Fibroblast of lung (primary cell): ENCODE data around the gene MYRIP. TPM values are rescaled to one million over a fixed set of nuclear protein-coding genes. Genes with fewer than 3 reads are reported as not detected.

ENCODE experiments used
- DNase-seq, 2 donors: peaks; one replicate each; pipeline versions ENCODE4 v3.0.0 to v3.0.0-alpha.2; 2010; ENCODE audit warnings: low read depth in 2 of 2
- H2AFZ ChIP-seq: 2 replicates; pipeline ENCODE4 v1.5.1; 2012; ENCODE audit warnings: low read length, control low read depth, inconsistent platforms
- H3K27ac ChIP-seq: 2 replicates; pipeline ENCODE4 v1.5.1; 2011; ENCODE audit warnings: low read length, control low read depth; ENCODE audit not compliant: insufficient read depth
- H3K27me3 ChIP-seq: 2 replicates; pipeline ENCODE4 v1.5.1; 2011; ENCODE audit warnings: mild to moderate bottlenecking, low read length; ENCODE audit not compliant: control insufficient read depth, insufficient read depth
- H3K36me3 ChIP-seq: 2 replicates; pipeline ENCODE4 v1.5.1; 2011; ENCODE audit warnings: low read length; ENCODE audit not compliant: control insufficient read depth, insufficient read depth
- H3K4me1 ChIP-seq: 2 replicates; pipeline ENCODE4 v1.5.1; 2011; ENCODE audit warnings: low read length; ENCODE audit not compliant: control insufficient read depth, insufficient read depth; ENCODE audit errors: extremely low read depth
- H3K4me2 ChIP-seq: 2 replicates; pipeline ENCODE4 v1.5.1; 2011; ENCODE audit warnings: low read length, control low read depth; ENCODE audit not compliant: insufficient read depth; ENCODE audit errors: extremely low read depth
- H3K4me3 ChIP-seq, 4 experiments: fragments of 200-600 bp in 1 of 4; sonication (generic) in 1 of 4; replicated peaks in 1 of 4; 2 replicates each; pipeline ENCODE4 v1.5.1; 2011 to 2016; ENCODE audit warnings: low read length in 4 of 4, low read depth in 3 of 4, mild to moderate bottlenecking in 3 of 4, control low read depth in 2 of 4, inconsistent platforms in 1 of 4, mixed read lengths in 1 of 4; ENCODE audit not compliant: insufficient read depth in 1 of 4; ENCODE audit errors: control extremely low read depth in 1 of 4
- H3K79me2 ChIP-seq: 2 replicates; pipeline ENCODE4 v1.5.1; 2012; ENCODE audit warnings: mild to moderate bottlenecking, low read length, inconsistent platforms; ENCODE audit not compliant: control insufficient read depth, insufficient read depth
- H3K9ac ChIP-seq: 2 replicates; pipeline ENCODE4 v1.5.1; 2011; ENCODE audit warnings: mild to moderate bottlenecking, low read length, control low read depth; ENCODE audit not compliant: insufficient read depth
- H3K9me3 ChIP-seq: 2 replicates; pipeline ENCODE4 v1.5.1; 2012; ENCODE audit warnings: low read depth, low read length; ENCODE audit not compliant: control insufficient read depth, insufficient read depth
- H4K20me1 ChIP-seq: 2 replicates; pipeline ENCODE4 v1.5.1; 2011; ENCODE audit warnings: low read length; ENCODE audit not compliant: control insufficient read depth, insufficient read depth; ENCODE audit errors: extremely low read depth
- CTCF ChIP-seq, 2 donors: IDR thresholded peaks in 1 of 2; conservative IDR thresholded peaks in 1 of 2; 1 replicate in 1 of 2; 2 replicates in 1 of 2; pipeline ENCODE4 v1.5.1; 2011 to 2012; ENCODE audit warnings: low read length in 2 of 2, control low read depth in 1 of 2, inconsistent platforms in 1 of 2, low read depth in 1 of 2, mild to moderate bottlenecking in 1 of 2
- EZH2 ChIP-seq: IDR thresholded peaks from 2 replicates; pipeline ENCODE4 v1.5.1; 2012; ENCODE audit warnings: low read length, control low read depth, mild to moderate bottlenecking; ENCODE audit errors: missing control alignments
- polyA plus RNA-seq, 2 donors: library from polyadenylated mRNA; depleted of rRNA in 1 of 2; stranded (reverse) in 1 of 2; unstranded in 1 of 2; fragments of >200 nt; gene quantifications; 2 replicates each; pipeline ENCODE4 v1.2.1, GENCODE V29; 2011 to 2012; ENCODE audit warnings: missing spikeins in 1 of 2
- total RNA-seq: library from RNA; depleted of rRNA; stranded (reverse); fragments of >200 nt; gene quantifications from 2 replicates; pipeline ENCODE4 v1.2.1, GENCODE V29; 2014

MYRIP gene
- total and polyA plus RNA-seq, 2 donors (not counting 1 experiment from before 2014, with no cell fraction given) = 0.02 TPM; not detected in 1

- H3K79me2 ChIP-seq = no peaks in the 10 kb centered on the region
- H3K27ac ChIP-seq = no peak overlapping the region
- H3K27me3 ChIP-seq = no peaks in the 10 kb centered on the region
- H3K4me2 ChIP-seq = no peak overlapping the region
- no peaks in the 10 kb centered on the region for H3K4me1 ChIP-seq
- no peaks in the 10 kb centered on the region for H4K20me1 ChIP-seq
- H3K9ac ChIP-seq = no peak overlapping the region
- no peaks in the 10 kb centered on the region for H3K36me3 ChIP-seq
- TF ChIP-seq CTCF (conservative IDR thresholded peaks at IDR 0.05 in 1 of 2, IDR thresholded peaks at IDR 0.05 in 1 of 2; ENCODE audit: low read depth in 1 of 2, low read length in 2 of 2) (no peak), EZH2 (no peak)
- no peak overlapping the region for H2AFZ ChIP-seq
- no peak for DNase-seq
- H3K4me3 ChIP-seq = no peak overlapping the region
- H3K9me3 ChIP-seq = no peaks in the 10 kb centered on the region
Observed at GRCh38 chr3:39869890-39870289, 60.5 kb downstream of the MYRIP start.

- no peak overlapping the region for H3K4me3 ChIP-seq
- no peaks in the 10 kb centered on the region for H3K79me2 ChIP-seq
- no peaks in the 10 kb centered on the region for H3K9me3 ChIP-seq
- H2AFZ ChIP-seq = no peak overlapping the region
- H3K27me3 ChIP-seq = no peaks in the 10 kb centered on the region
- no peaks in the 10 kb centered on the region for H3K4me1 ChIP-seq
- no peak for TF ChIP-seq CTCF (conservative IDR thresholded peaks at IDR 0.05 in 1 of 2, IDR thresholded peaks at IDR 0.05 in 1 of 2; ENCODE audit: low read depth in 1 of 2, low read length in 2 of 2)
- no peak for TF ChIP-seq EZH2
- H3K4me2 ChIP-seq = no peak overlapping the region
- H3K36me3 ChIP-seq = no peaks in the 10 kb centered on the region
- H3K9ac ChIP-seq = no peak overlapping the region
- H3K27ac ChIP-seq = no peak overlapping the region
- no peaks in the 10 kb centered on the region for H4K20me1 ChIP-seq
- peak in 1 of 2 donors; percentile 3 for DNase-seq
Observed at GRCh38 chr3:39870706-39871105, 61.3 kb downstream of the MYRIP start.

DNA sequence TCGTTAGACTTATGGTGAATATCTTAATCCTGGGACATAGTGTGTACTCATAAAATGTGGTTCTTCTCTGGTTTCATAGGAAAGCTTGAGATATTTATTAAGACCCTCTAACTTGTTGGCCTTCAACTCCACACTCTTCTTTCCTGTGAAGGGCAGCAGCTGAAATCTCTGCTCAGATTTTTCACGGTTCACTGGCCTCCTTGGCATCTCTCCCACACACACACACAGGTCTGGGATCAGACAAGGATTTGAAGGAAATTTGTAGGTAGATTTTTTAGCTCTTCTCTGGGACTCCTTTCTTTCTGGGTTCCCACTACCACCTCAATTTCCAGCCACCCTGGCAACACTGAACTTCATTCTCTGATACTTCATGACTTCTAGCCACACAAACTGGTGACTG is 70.2 kb downstream of the MYRIP start:
- Histone ChIP-seq H3K36me3 (no peaks in the 10 kb centered on the region), H3K4me2 (no peak overlapping the region), H3K27ac (no peak overlapping the region), H3K27me3 (no peaks in the 10 kb centered on the region), H4K20me1 (no peaks in the 10 kb centered on the region), H3K4me1 (no peaks in the 10 kb centered on the region), H3K9ac (no peak overlapping the region), H2AFZ (no peak overlapping the region), H3K79me2 (no peaks in the 10 kb centered on the region), H3K4me3 (no peak overlapping the region), H3K9me3 (no peaks in the 10 kb centered on the region)
- TF ChIP-seq EZH2 (no peak), CTCF (conservative IDR thresholded peaks at IDR 0.05 in 1 of 2, IDR thresholded peaks at IDR 0.05 in 1 of 2; ENCODE audit: low read depth in 1 of 2, low read length in 2 of 2) (no peak)
- no peak for DNase-seq
